Stimulated activated CD4-positive, alpha-beta T cell treated with anti-CD3 and anti-CD28 coated beads, Interleukin-12 subunit alpha, Interleukin-12 subunit beta, amount 100 ng/mL, for 24 hours (primary cell): ENCODE data around the gene GIT2.
"Not testable (repeated sequence)": the region's sequence is repeated elsewhere in the genome, so short reads cannot be mapped to it uniquely, and the experiment has no call there.

Source experiments
- DNase-seq, 2 experiments: peaks; one replicate each; pipeline ENCODE4 v3.0.0-alpha.2; 2020; ENCODE audit warnings: low read depth in 2 of 2

Gene GIT2

GRCh38 chr12:110005319-110005973 lies 9.3 kb upstream of the GIT2 start:
- DNase-seq, result no peak

- no peak for DNase-seq
Measured at GRCh38 chr12:110004598-110004997, 8.4 kb upstream of the GIT2 start.

- DNase-seq, result no peak
Measured at GRCh38 chr12:110002676-110003515, 6.7 kb upstream of the GIT2 start.

- no peak for DNase-seq
Measured at GRCh38 chr12:110001596-110001995, 5.4 kb upstream of the GIT2 start.

GRCh38 chr12:109999983-110000505 lies 3.9 kb upstream of the GIT2 start:
- no peak for DNase-seq

- no peak for DNase-seq
Measured at GRCh38 chr12:109999649-109999971, 3.4 kb upstream of the GIT2 start.

GRCh38 chr12:109998904-109999648 lies 2.9 kb upstream of the GIT2 start, which contains the start of gene ANKRD13A:
ANKRD13A (plus strand) TSS chr12:109999430; CDS start chr12:109999689, 259 bp downstream.
- DNase-seq, result peak; percentile 75 to 79

GRCh38 chr12:109998241-109998903 lies 2.2 kb upstream of the GIT2 start:
- no peak for DNase-seq

- no peak for DNase-seq
Measured at GRCh38 chr12:109997393-109997792, 1.2 kb upstream of the GIT2 start.

GRCh38 chr12:109996483-109996853 lies 300 bp upstream of the GIT2 start:
- DNase-seq, result no peak

- DNase-seq, result no peak
Measured at GRCh38 chr12:109995361-109995685, 845 bp downstream of the GIT2 start.

- no peak for DNase-seq
Measured at GRCh38 chr12:109994401-109995175, 1.6 kb downstream of the GIT2 start.

GRCh38 chr12:109993091-109993490 lies 3.1 kb downstream of the GIT2 start:
- no peak for DNase-seq

- no peak for DNase-seq
Measured at GRCh38 chr12:109991586-109991985, 4.6 kb downstream of the GIT2 start.

GRCh38 chr12:109989380-109989779 lies 6.8 kb downstream of the GIT2 start:
- DNase-seq, result no peak

GRCh38 chr12:109988903-109989302 lies 7.3 kb downstream of the GIT2 start:
- DNase-seq, result no peak

- no peak for DNase-seq
Measured at GRCh38 chr12:109988274-109988673, 7.9 kb downstream of the GIT2 start.

GRCh38 chr12:109987615-109988014 lies 8.6 kb downstream of the GIT2 start:
- DNase-seq, result no peak

- DNase-seq, result not testable (repeated sequence)
Measured at GRCh38 chr12:109986236-109986635, 9.9 kb downstream of the GIT2 start.

GRCh38 chr12:109983432-109984142 lies 12.6 kb downstream of the GIT2 start:
- no peak for DNase-seq

- DNase-seq, result no peak
Measured at GRCh38 chr12:109982210-109982609, 14.0 kb downstream of the GIT2 start.
